Natural killer cell (primary cell): Measurements from ENCODE around the gene SLC12A4. TPM values are rescaled to one million over a fixed set of nuclear protein-coding genes. Genes with fewer than 3 reads are reported as not detected.
A peak's percentile ranks its signal among the peaks of the same experiment; 100 is the strongest.

Source experiments
- ATAC-seq, 3 donors: fragments of 150-1000 bp in 2 of 3; fragments of 200-7000 bp in 1 of 3; cut with Tn5 transposase; 1 replicate in 1 of 3; 2 replicates in 2 of 3; pipeline ENCODE4 v1.10.0; 2021; ENCODE audit warnings: mild to moderate bottlenecking in 2 of 3, moderate library complexity in 2 of 3
- DNase-seq, 2 donors: peaks; one replicate each; pipeline versions ENCODE4 v3.0.0 to v3.0.0-alpha.2; 2013 to 2021; ENCODE audit warnings: mixed read lengths in 1 of 2
- H3K27ac ChIP-seq: one replicate; pipeline ENCODE4 v1.5.1; 2013; ENCODE audit warnings: mild to moderate bottlenecking, low read length
- H3K27me3 ChIP-seq: one replicate; pipeline ENCODE4 v1.6.1; 2013; ENCODE audit warnings: low read length; ENCODE audit not compliant: control insufficient read depth, insufficient read depth
- H3K36me3 ChIP-seq: one replicate; pipeline ENCODE4 v1.6.1; 2013; ENCODE audit warnings: low read length; ENCODE audit not compliant: control insufficient read depth, insufficient read depth
- H3K4me1 ChIP-seq: one replicate; pipeline ENCODE4 v1.6.1; 2013; ENCODE audit warnings: low read length; ENCODE audit not compliant: control insufficient read depth, insufficient read depth
- H3K4me3 ChIP-seq: one replicate; pipeline ENCODE4 v1.5.1; 2013; ENCODE audit warnings: low read length
- H3K9me3 ChIP-seq: one replicate; pipeline ENCODE4 v1.6.1; 2013; ENCODE audit warnings: low read length; ENCODE audit not compliant: control insufficient read depth, insufficient read depth
- H3K27ac Mint-ChIP-seq, 2 donors: one replicate each; pipeline ENCODE4 v1.8.0; 2022; ENCODE audit warnings: mild to moderate bottlenecking in 2 of 2, mixed read lengths in 2 of 2, moderate library complexity in 1 of 2
- H3K27me3 Mint-ChIP-seq, 2 donors: one replicate each; pipeline ENCODE4 v1.8.0; 2022; ENCODE audit warnings: low read depth in 2 of 2, mixed read lengths in 2 of 2
- H3K36me3 Mint-ChIP-seq: one replicate; pipeline ENCODE4 v1.8.0; 2022; ENCODE audit warnings: mixed read lengths
- H3K4me1 Mint-ChIP-seq, 2 donors: one replicate each; pipeline ENCODE4 v1.8.0; 2022; ENCODE audit warnings: mixed read lengths in 2 of 2
- H3K4me3 Mint-ChIP-seq: one replicate; pipeline ENCODE4 v1.8.0; 2022; ENCODE audit warnings: mild to moderate bottlenecking, moderate library complexity, mixed read lengths
- H3K9me3 Mint-ChIP-seq, 2 donors: one replicate each; pipeline ENCODE4 v1.8.0; 2022; ENCODE audit warnings: mixed read lengths in 2 of 2
- CTCF ChIP-seq: fragments of 200-600 bp; IDR thresholded peaks from one replicate; pipeline ENCODE4 v1.8.0; 2022; ENCODE audit warnings: antibody characterized with exemption
- WGBS: methylation state at CpG from one replicate; pipeline ENCODE4 v1.1.7; 2013; ENCODE audit warnings: missing lambda C conversion rate; ENCODE audit not compliant: insufficient coverage; 5-methylcytosine and 5-hydroxymethylcytosine counted together
- intact Hi-C: fragments of 100-400 bp; cut with micrococcal nuclease; formaldehyde crosslinking; loops from one replicate; pipeline ENCODE4 v1.14.2; 2022
- total RNA-seq, 4 donors: library from RNA; stranded (reverse); fragments of 120-200 nt in 1 of 4; gene quantifications; one replicate each; pipeline versions ENCODE4 v1.2.3 to v1.2.4, GENCODE V29; 2013 to 2022

Gene SLC12A4
- total RNA-seq, 3 donors from 2014 or later (not counting 1 experiment from before 2014, with no cell fraction given): 30.0 to 47.0 (median 30.5) TPM

- H3K27ac Mint-ChIP-seq: peak within 1 kb of the TSS; percentile 18 to 68
- no peaks in the 10 kb centered on the region for H3K36me3 Mint-ChIP-seq
- H3K4me1 Mint-ChIP-seq: peaks cover 22 to 37% of the 10 kb centered on the region in 2 donors
- Histone ChIP-seq H3K27me3 (no peaks in the 10 kb centered on the region), H3K9me3 (no peaks in the 10 kb centered on the region), H3K36me3 (peaks cover 73% of the 10 kb centered on the region), H3K4me1 (peaks cover 28% of the 10 kb centered on the region), H3K4me3 (no peak within 1 kb of the TSS), H3K27ac (peak within 1 kb of the TSS; percentile 25)
- DNase-seq: no peak
- no peaks in the 10 kb centered on the region for H3K27me3 Mint-ChIP-seq
- no peak within 1 kb of the TSS for H3K4me3 Mint-ChIP-seq
- intact Hi-C loops: no loop called here
- H3K9me3 Mint-ChIP-seq: no peaks in the 10 kb centered on the region
- ATAC-seq: no peak
- TF ChIP-seq CTCF: no peak
- 95% methylated on average over 15 of the region's 15 CpGs for WGBS
Observed at GRCh38 chr16:67931712-67932461, 36.5 kb downstream of the SLC12A4 start, which contains the start of gene CTRL. CTRL (minus strand) TSS chr16:67931862; CDS start chr16:67931852, 10 bp downstream.

GRCh38 chr16:67930678-67931211 is 37.7 kb downstream of the SLC12A4 start:
- H3K4me3 Mint-ChIP-seq: no peak overlapping the region
- peak overlapping the region in 1 of 2 donors; percentile 68 for H3K27ac Mint-ChIP-seq
- no peaks in the 10 kb centered on the region for H3K9me3 ChIP-seq
- no peak for TF ChIP-seq CTCF
- H3K36me3 ChIP-seq: peaks cover 73% of the 10 kb centered on the region
- peaks cover 25% of the 10 kb centered on the region for H3K4me1 ChIP-seq
- H3K27ac ChIP-seq: no peak overlapping the region
- H3K27me3 Mint-ChIP-seq: no peaks in the 10 kb centered on the region
- H3K4me1 Mint-ChIP-seq: peaks cover 17 to 32% of the 10 kb centered on the region in 2 donors
- no peaks in the 10 kb centered on the region for H3K27me3 ChIP-seq
- intact Hi-C loops: no loop called here
- ATAC-seq (no peak), DNase-seq (no peak)
- no peak overlapping the region for H3K4me3 ChIP-seq
- H3K36me3 Mint-ChIP-seq: no peaks in the 10 kb centered on the region
- WGBS: 97% methylated on average over 17 of the region's 17 CpGs
- no peaks in the 10 kb centered on the region for H3K9me3 Mint-ChIP-seq

GRCh38 chr16:67930191-67930590 is 38.2 kb downstream of the SLC12A4 start:
- Mint-ChIP-seq H3K4me3 (no peak overlapping the region), H3K27me3 (no peaks in the 10 kb centered on the region), H3K27ac (peak overlapping the region in 1 of 2 donors; percentile 22), H3K9me3 (no peaks in the 10 kb centered on the region), H3K36me3 (no peaks in the 10 kb centered on the region), H3K4me1 (peaks cover 12 to 26% of the 10 kb centered on the region in 2 donors)
- Histone ChIP-seq H3K27ac (no peak overlapping the region), H3K36me3 (peaks cover 69% of the 10 kb centered on the region), H3K27me3 (no peaks in the 10 kb centered on the region), H3K4me1 (peaks cover 21% of the 10 kb centered on the region), H3K4me3 (no peak overlapping the region), H3K9me3 (no peaks in the 10 kb centered on the region)
- DNase-seq: no peak
- no peak for ATAC-seq
- intact Hi-C loops: no loop called here
- WGBS: 97% methylated on average over 14 of the region's 14 CpGs
- TF ChIP-seq CTCF: no peak
